ENCODE results near the gene NOL8.

Gene NOL8

GRCh38 chr9:92310562-92310961 is 14.6 kb downstream of the NOL8 start:
- DNase-seq, result no peak

GRCh38 chr9:92308893-92309292 is 16.3 kb downstream of the NOL8 start:
- no peak for DNase-seq

- no peak for DNase-seq
These were observed 24.2 kb downstream of the NOL8 start for GRCh38 chr9:92300936-92301335.

- DNase-seq, result no peak
These were observed 26.0 kb downstream of the NOL8 start for GRCh38 chr9:92299116-92299515.

- DNase-seq, result no peak
These were observed 27.1 kb downstream of the NOL8 start for GRCh38 chr9:92298036-92298435.

- no peak for DNase-seq
These were observed 27.5 kb downstream of the NOL8 start for GRCh38 chr9:92297611-92298010.

- DNase-seq, result no peak
These were observed 29.3 kb downstream of the NOL8 start for GRCh38 chr9:92295827-92296258.

- no peak for DNase-seq
These were observed 29.8 kb downstream of the NOL8 start for GRCh38 chr9:92295240-92295790.

- DNase-seq, result no peak
These were observed 30.9 kb downstream of the NOL8 start for GRCh38 chr9:92294297-92294676.

- DNase-seq, result peak; percentile 100
These were observed 31.5 kb downstream of the NOL8 start, which contains the start of gene IARS1 for GRCh38 chr9:92293452-92294296. Gene IARS1, minus strand, starts transcription at chr9:92293697. Its CDS starts 4,278 bp downstream, at chr9:92289419.

GRCh38 chr9:92293075-92293354 is 32.1 kb downstream of the NOL8 start:
- DNase-seq, result no peak

- DNase-seq, result no peak
These were observed 32.6 kb downstream of the NOL8 start for GRCh38 chr9:92292338-92293074.

GRCh38 chr9:92291577-92291976 is 33.6 kb downstream of the NOL8 start:
- DNase-seq, result no peak

GRCh38 chr9:92290785-92291429 is 34.2 kb downstream of the NOL8 start:
- no peak for DNase-seq

GRCh38 chr9:92289708-92290390 is 35.3 kb downstream of the NOL8 start:
- no peak for DNase-seq

GRCh38 chr9:92279302-92279701 is 45.8 kb downstream of the NOL8 start:
- DNase-seq, result no peak

- no peak for DNase-seq
These were observed 47.0 kb downstream of the NOL8 start for GRCh38 chr9:92278110-92278509.

- no peak for DNase-seq
These were observed 48.7 kb downstream of the NOL8 start for GRCh38 chr9:92276331-92277032.

- no peak for DNase-seq
These were observed 49.6 kb downstream of the NOL8 start for GRCh38 chr9:92275541-92275940.

GRCh38 chr9:92270511-92270910 is 54.6 kb downstream of the NOL8 start:
- no peak for DNase-seq

- DNase-seq, result no peak
These were observed 58.7 kb downstream of the NOL8 start for GRCh38 chr9:92266486-92266885.

- DNase-seq, result no peak
These were observed 60.0 kb downstream of the NOL8 start for GRCh38 chr9:92265154-92265553.
